Measurements from ENCODE around the gene SPATA33. TPM values are rescaled to one million over a fixed set of nuclear protein-coding genes. Genes with fewer than 3 reads are reported as not detected.
A peak's percentile ranks its signal among the peaks of the same experiment; 100 is the strongest.

The SPATA33 gene
- total RNA-seq, 4 donors from 2014 or later: 2.6 to 12.2 (median 5.8) TPM; not detected in 1

DNA sequence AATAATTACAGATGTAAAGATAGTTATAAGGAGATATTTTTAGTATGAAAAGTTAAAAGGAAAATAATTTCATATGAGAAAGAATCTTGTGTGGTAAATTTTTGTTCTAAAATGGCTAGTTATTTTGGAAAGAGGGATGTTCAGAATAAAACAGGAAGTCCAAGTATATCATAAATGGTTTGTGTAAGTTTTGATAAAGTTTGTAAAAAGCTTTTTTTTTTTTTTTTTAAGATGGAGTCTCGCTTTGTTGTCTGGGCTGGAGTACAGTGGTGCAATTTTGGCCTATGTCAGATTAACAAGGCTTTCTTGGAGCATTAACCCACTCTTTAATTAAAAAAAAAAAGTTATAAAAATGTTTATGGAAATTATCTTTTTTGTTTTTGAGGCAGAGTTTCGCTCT, 20.6 kb downstream of the SPATA33 start:
- Histone ChIP-seq H3K9me3 (no peaks in the 10 kb centered on the region), H3K36me3 (no peaks in the 10 kb centered on the region), H3K4me3 (no peak overlapping the region), H3K27ac (no peak overlapping the region), H3K27me3 (no peaks in the 10 kb centered on the region), H3K4me1 (no peaks in the 10 kb centered on the region)
- intact Hi-C loops (cut with DNase I; ENCODE audit: low total_unique reads): no loop called here
- TF ChIP-seq, protein P1, sequence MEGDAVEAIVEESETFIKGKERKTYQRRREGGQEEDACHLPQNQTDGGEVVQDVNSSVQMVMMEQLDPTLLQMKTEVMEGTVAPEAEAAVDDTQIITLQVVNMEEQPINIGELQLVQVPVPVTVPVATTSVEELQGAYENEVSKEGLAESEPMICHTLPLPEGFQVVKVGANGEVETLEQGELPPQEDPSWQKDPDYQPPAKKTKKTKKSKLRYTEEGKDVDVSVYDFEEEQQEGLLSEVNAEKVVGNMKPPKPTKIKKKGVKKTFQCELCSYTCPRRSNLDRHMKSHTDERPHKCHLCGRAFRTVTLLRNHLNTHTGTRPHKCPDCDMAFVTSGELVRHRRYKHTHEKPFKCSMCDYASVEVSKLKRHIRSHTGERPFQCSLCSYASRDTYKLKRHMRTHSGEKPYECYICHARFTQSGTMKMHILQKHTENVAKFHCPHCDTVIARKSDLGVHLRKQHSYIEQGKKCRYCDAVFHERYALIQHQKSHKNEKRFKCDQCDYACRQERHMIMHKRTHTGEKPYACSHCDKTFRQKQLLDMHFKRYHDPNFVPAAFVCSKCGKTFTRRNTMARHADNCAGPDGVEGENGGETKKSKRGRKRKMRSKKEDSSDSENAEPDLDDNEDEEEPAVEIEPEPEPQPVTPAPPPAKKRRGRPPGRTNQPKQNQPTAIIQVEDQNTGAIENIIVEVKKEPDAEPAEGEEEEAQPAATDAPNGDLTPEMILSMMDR (IDR thresholded peaks at IDR 0.05): no peak
- no peak for TF ChIP-seq POLR2A (IDR thresholded peaks at IDR 0.05)
- no peak for DNase-seq

DNA sequence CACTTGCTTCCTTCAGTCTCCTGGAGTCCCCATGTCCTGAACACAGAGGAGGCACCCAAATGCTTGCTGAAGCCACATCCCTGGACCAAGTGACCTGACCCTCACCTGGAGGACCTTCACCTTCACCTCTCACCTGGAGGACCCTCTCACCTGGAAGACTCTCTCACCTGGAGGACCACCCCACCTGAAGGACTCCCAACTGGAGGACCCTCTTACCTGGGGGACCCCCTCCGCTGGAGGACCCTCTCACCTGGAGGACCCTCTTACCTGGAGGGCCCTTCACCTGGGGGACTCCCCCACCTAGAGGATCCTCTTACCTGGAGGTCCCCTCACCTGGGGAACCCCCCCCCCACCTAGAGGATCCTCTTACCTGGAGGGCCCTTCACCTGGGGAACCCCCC, 28.3 kb downstream of the SPATA33 start:
- H3K36me3 ChIP-seq: no peaks in the 10 kb centered on the region
- no peak overlapping the region for H3K27ac ChIP-seq
- TF ChIP-seq POLR2A (IDR thresholded peaks at IDR 0.05): no peak
- TF ChIP-seq, protein P1 (IDR thresholded peaks at IDR 0.05): no peak
- no peak for DNase-seq
- no peaks in the 10 kb centered on the region for H3K27me3 ChIP-seq
- H3K9me3 ChIP-seq: no peaks in the 10 kb centered on the region
- H3K4me1 ChIP-seq: peaks cover 4 to 6% of the 10 kb centered on the region in 2 donors
- intact Hi-C loops (cut with DNase I; ENCODE audit: low total_unique reads): no loop called here
- no peak overlapping the region for H3K4me3 ChIP-seq

DNA sequence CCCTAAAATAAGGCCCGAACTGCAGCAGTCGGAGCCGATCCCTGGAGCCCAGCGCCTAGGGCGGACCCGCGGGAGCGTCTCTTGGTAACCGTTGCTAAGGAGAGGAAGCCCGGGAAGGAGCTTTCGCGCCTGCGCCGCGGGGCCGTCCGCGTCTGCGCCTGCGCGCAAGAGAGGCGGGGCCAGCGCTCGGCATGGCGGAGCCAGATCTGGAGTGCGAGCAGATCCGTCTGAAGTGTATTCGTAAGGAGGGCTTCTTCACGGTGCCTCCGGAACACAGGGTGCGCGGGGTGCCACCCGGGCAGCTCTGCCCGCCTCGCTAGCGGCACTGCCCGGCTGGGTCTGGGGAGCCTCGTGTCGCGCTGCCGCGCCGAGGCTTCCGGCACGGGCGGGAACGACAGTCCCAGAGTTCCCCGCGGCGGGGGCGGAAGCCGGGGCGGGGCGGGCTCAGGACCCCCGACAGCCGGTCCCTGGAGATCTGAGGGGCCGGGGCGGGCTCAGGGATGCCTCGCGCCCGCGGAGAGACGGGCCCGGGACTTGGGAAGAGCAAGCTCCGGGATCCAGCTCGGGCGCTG, 29.0 kb downstream of the SPATA33 start, which contains the start of gene CDK10:
Gene CDK10 (plus strand): TSS at position 170 of the 572 bp plus-strand sequence. CDS start 22 bp downstream, at position 192.
- DNase-seq: peak; percentile 86 to 94
- H3K27me3 ChIP-seq: no peaks in the 10 kb centered on the region
- H3K27ac ChIP-seq: peak within 1 kb of the TSS; percentile 87 to 93
- TF ChIP-seq POLR2A (IDR thresholded peaks at IDR 0.05): peak; percentile 69 to 87
- TF ChIP-seq, protein P1 (IDR thresholded peaks at IDR 0.05): no peak
- H3K36me3 ChIP-seq: no peaks in the 10 kb centered on the region
- peak within 1 kb of the TSS; percentile 59 to 91 for H3K4me3 ChIP-seq
- peaks cover 4 to 6% of the 10 kb centered on the region in 2 donors for H3K4me1 ChIP-seq
- H3K9me3 ChIP-seq: no peaks in the 10 kb centered on the region
- intact Hi-C loops (cut with DNase I; ENCODE audit: low total_unique reads): no loop called here

DNA sequence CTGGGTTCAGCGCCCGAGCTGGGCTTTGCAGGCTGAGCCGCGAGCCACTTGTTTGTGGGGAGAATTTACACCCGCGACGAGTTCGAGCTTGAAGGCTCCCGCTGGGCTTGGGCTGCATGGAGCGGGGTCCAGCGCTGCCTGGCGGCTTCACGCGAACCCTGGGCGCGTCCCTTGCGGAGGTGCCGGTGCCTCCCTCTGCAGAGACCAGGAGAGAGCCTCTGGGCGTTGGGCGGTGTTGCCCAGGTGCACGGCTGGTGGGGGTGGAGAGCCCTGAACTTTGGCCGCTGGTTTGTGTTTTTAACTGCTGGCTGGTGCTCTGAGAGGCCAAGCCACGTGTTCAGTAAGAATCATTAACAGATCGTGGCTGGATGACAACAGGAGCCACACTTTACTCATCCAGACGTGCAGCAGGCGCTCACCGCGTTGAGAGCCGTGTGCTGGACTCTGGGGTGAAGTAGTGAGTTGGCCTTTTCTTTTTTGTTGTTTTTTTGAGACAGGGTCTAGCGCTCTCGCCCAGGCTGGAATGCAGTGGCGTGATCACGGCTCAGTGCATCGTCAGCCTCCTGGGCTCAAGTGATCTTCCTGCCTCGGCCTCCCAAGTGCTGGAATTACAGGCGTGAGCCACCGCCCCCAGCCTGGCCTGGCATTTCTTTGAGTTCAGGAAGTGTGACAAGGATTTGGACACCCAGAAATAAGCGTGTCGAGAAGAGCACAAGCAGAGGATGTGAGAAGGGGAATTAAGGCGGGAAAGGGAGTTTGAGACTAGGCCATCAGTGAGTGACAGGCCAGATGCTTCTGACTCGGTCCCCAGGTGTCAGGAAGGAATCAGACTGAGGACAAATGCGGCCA, 29.7 kb downstream of the SPATA33 start:
- H3K36me3 ChIP-seq: no peaks in the 10 kb centered on the region
- H3K27me3 ChIP-seq: no peaks in the 10 kb centered on the region
- peak overlapping the region; percentile 59 to 91 for H3K4me3 ChIP-seq
- H3K27ac ChIP-seq: peak overlapping the region; percentile 87 to 93
- TF ChIP-seq, protein P1 (IDR thresholded peaks at IDR 0.05): no peak
- TF ChIP-seq POLR2A (IDR thresholded peaks at IDR 0.05): no peak
- peaks cover 4 to 6% of the 10 kb centered on the region in 2 donors for H3K4me1 ChIP-seq
- DNase-seq: no peak
- intact Hi-C loops (cut with DNase I; ENCODE audit: low total_unique reads): no loop called here
- H3K9me3 ChIP-seq: no peaks in the 10 kb centered on the region

DNA sequence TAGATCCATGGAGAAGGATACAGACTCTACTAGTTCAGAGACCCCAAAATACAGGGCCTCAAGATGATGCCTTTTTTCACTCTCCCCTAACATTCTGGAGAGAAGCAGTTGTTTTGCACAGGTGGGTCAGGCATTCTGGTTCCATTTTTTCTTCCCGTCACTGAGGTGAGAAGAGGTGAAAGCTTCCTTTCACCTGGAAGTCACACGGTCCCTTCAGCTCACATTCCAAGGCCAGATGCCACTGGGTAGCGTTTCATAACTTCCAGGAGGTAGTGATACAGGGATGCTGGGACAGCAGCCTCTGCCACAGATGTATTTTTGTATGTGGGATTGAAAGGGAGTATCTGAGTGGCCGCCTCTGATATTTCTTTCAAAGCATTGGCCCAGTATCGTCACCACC, 30.8 kb downstream of the SPATA33 start:
- TF ChIP-seq POLR2A (IDR thresholded peaks at IDR 0.05): no peak
- TF ChIP-seq, protein P1 (IDR thresholded peaks at IDR 0.05): no peak
- H3K36me3 ChIP-seq: no peaks in the 10 kb centered on the region
- no peaks in the 10 kb centered on the region for H3K27me3 ChIP-seq
- H3K4me3 ChIP-seq: no peak overlapping the region
- H3K9me3 ChIP-seq: no peaks in the 10 kb centered on the region
- intact Hi-C loops (cut with DNase I; ENCODE audit: low total_unique reads): no loop called here
- H3K27ac ChIP-seq: no peak overlapping the region
- peaks cover 4 to 6% of the 10 kb centered on the region in 2 donors for H3K4me1 ChIP-seq
- no peak for DNase-seq

Data from uterus (tissue), 4 donors.